Measurements from ENCODE around the gene TESK2.

The TESK2 gene

GRCh38 chr1:45410850-45411509, 80.0 kb downstream of the TESK2 start:
- H3K4me3 ChIP-seq (ENCODE audit: low read depth, low read length): no peak overlapping the region
- no peak for DNase-seq (ENCODE audit: low read depth, low spot score)
- CTCF ChIA-PET: no interaction called here
- POLR2A ChIA-PET: no interaction called here
- no peak for TF ChIP-seq CTCF (IDR thresholded peaks at IDR 0.05; ENCODE audit: insufficient read depth, low read length, missing control alignments)

GRCh38 chr1:45409276-45409675, 81.7 kb downstream of the TESK2 start:
- no peak overlapping the region for H3K4me3 ChIP-seq (ENCODE audit: low read depth, low read length)
- DNase-seq (ENCODE audit: low read depth, low spot score): no peak
- POLR2A ChIA-PET: no interaction called here
- TF ChIP-seq CTCF (IDR thresholded peaks at IDR 0.05; ENCODE audit: insufficient read depth, low read length, missing control alignments): no peak
- CTCF ChIA-PET: no interaction called here

GRCh38 chr1:45407629-45408287, 83.2 kb downstream of the TESK2 start:
- POLR2A ChIA-PET: no interaction called here
- CTCF ChIA-PET: interaction anchor here (1.3 kb wide), 1 partner anchor 8 kb away, joined by 4 read pairs; no protein-coding TSS in a partner anchor
- no peak for TF ChIP-seq CTCF (IDR thresholded peaks at IDR 0.05; ENCODE audit: insufficient read depth, low read length, missing control alignments)
- no peak overlapping the region for H3K4me3 ChIP-seq (ENCODE audit: low read depth, low read length)
- no peak for DNase-seq (ENCODE audit: low read depth, low spot score)

- DNase-seq (ENCODE audit: low read depth, low spot score): no peak
- H3K4me3 ChIP-seq (ENCODE audit: low read depth, low read length): no peak overlapping the region
- TF ChIP-seq CTCF (IDR thresholded peaks at IDR 0.05; ENCODE audit: insufficient read depth, low read length, missing control alignments): no peak
- ChIA-PET CTCF (no interaction called here), POLR2A (no interaction called here)
These were observed 85.3 kb downstream of the TESK2 start for GRCh38 chr1:45405636-45406035.

GRCh38 chr1:45403718-45404117, 87.2 kb downstream of the TESK2 start:
- POLR2A ChIA-PET: no interaction called here
- CTCF ChIA-PET: no interaction called here

More at GRCh38 chr1:45403718-45404117, 87.2 kb downstream of the TESK2 start:
- no peak for TF ChIP-seq CTCF (IDR thresholded peaks at IDR 0.05; ENCODE audit: insufficient read depth, low read length, missing control alignments)
- no peak overlapping the region for H3K4me3 ChIP-seq (ENCODE audit: low read depth, low read length)
- DNase-seq (ENCODE audit: low read depth, low spot score): no peak

All from AG04449 (cell line).